HG03342 (cell line): ENCODE measurements around the gene RABGAP1L.
"Not testable (repeated sequence)": the region's sequence is repeated elsewhere in the genome, so short reads cannot be mapped to it uniquely, and the experiment has no call there.

ENCODE experiments used
- ATAC-seq: cut with Tn5 transposase; IDR thresholded peaks from one replicate; pipeline ENCODE4 v1.9.1; 2021; ENCODE audit warnings: mild to moderate bottlenecking, moderate library complexity; ENCODE audit not compliant: unreplicated experiment

RABGAP1L gene

DNA sequence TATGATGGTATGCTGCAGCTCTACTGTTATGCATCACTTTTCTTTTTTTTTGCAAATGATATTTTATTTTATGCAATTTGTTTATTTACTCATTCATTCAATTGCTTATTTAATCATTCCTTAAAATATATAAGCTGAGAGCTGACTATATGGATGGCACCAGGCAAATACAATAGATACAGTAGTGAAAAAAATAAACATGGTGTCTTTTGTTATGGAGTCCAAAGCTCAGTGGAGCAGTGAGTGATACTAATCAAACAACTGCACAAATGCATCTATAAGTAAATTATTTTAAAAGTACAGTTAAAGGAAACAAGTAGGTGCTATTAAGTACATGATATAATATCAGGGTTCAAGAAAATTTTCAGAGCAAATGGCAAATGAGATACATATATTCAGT, 534.2 kb downstream of the RABGAP1L start:
- not testable (repeated sequence) for ATAC-seq

DNA sequence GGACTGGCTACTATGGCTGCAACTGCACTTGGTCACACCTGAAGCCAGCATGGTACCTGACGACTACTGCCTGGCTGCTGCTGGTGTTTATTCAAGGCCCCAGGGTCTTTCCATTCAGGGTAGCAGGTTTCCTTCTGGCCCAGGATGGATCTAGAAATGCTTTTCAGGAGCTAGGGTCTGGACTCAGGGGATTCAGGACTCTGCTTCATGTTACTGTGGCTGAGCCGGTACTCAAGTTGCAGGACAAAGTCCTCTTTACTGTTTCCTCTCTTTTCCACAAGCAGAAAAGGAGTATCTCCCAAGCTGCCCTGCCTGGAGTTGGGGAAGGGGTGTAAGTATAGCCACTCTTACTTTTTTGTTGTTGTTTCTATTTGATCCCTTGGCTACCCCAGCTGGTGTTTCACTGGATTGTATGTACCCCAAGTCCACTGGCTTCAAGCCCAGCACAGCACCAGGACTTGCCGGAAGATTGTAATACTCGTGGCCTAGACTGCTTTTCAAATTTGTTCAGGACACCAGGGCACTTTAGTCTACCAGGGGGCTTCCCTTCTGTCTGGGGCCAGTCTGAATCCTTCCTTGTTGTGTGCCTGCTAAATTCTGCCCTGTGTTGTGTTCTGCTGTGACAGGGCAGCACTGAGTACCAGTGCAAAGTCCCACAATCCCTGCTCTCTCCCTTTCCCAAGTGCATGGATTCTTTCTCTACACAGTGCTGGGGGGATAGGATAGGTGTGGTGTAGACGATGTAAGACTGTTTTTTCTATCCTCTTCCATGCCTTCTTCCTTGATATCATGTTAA, 536.9 kb downstream of the RABGAP1L start:
- no peak for ATAC-seq

DNA sequence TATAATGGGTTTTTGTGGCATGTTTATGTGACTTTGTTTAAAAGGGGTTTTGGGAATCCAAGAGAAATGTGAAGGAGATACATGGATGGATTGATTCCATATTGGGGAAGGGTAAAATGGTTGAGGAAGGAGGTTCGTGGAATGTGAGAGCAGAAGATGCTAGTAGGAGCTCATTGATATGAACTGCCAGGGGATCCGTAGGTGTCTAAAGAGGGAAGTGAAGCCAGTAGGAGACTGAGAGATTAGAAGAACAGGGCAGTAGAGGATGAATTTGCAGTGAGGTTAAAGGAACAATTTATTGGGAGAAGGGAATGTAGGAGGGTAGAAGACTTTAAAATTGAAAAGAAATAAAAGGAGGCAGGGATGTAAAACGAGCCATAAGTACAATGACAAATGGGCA, 541.0 kb downstream of the RABGAP1L start:
- ATAC-seq: no peak

DNA sequence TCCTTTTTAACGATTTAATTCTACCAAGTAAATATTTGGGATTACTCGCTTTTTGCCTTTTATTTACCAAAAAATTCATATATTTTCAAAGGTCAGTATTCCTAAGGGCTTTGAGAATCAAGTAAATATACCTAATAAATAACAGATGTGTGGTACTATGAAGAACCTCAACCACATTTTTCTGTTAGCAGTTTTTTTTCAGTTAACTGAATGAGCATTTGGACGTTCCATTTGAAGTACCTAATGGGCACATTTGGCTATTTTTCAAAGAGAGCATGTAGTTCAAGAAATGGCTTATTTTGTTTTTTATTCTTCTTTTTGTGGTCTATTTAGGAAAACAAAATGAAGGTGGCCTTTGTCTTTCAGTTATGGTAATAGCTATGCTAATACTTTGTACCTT, 541.5 kb downstream of the RABGAP1L start:
- ATAC-seq: no peak

- no peak for ATAC-seq
Measured at GRCh38 chr1:174701565-174701964, 542.2 kb downstream of the RABGAP1L start.

DNA sequence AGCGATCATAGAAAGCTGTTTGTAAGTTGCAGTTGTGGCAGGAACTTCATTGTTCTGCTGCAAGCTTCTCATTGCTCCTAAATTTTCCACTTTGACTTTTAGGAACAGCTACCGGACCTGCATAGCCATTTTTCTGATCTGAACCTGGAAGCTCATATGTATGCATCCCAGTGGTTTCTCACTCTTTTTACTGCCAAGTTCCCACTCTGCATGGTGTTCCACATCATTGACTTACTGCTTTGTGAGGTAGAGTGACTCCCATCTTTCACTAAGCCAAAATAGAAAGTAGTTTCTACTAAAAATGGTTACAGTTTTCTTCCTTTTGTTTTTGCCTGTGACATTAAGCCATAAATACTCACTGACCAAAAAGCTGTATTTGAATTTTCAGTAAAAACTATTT, 542.7 kb downstream of the RABGAP1L start:
- no peak for ATAC-seq

- no peak for ATAC-seq
Measured at GRCh38 chr1:174703309-174703708, 544.0 kb downstream of the RABGAP1L start.

DNA sequence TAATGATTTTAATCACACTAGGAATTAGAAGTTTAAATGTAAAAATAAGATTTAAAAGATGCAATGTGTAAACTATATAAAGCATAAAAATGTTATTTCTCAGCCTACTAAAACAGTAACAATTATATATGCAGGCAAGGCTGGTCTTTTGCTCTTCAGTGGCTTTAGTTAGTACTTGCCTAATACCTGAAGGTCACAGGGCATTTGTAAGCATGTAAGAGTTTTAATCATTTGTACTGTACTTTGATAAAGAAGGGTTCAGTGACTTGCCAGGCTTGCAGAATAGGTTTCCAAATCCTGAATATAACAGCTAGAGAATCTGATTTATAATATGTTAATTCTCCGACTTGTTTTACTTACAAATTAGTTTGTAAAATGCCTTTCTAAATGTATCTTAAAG, 545.0 kb downstream of the RABGAP1L start:
- no peak for ATAC-seq

DNA sequence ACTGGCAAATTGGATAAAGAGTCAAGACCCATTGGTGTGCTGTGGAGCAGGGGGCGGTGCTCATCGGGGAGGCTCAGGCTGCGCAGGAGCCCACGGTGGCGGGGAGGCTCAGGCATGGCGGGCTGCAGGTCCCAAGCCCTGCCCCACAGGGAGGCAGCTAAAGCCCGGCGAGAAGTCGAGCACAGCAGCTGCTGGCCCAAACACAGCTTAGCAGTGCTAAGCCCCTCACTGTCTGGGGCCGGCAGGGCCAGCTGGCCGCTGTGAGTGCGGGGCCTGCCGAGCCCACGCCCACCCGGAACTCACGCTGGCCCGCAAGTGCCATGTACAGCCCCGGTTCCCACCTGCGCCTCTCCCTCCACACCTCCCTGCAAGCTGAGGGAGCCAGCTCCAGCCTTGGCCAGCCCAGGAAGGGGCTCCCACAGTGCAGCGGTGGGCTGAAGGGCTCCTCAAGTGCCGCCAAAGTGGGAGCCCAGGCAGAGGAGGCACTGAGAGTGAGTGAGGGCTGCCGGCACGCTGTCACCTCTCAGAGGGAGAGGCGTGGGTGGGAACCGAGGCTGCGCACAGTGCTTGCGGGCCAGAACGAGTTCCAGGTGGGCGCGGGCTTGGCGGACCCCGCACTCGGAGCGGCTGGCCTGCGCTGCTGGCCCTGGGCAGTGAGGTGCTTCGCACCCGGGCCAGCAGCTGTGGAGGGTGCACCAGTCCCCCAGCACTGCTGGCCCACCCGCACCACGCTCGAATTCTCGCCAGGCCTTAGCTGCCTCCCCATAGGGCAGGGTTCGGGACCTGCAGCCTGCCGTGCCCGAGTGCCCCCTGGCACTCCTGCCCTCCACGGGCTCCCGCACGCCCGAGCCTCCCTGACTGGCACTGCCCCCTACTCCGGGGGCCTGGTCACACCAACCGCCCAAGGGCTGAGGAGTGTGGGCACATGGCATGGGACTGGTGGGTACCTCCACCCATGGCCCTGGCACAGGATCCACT, 551.8 kb downstream of the RABGAP1L start:
- no peak for ATAC-seq

GRCh38 chr1:174711848-174712247, 552.5 kb downstream of the RABGAP1L start:
- not testable (repeated sequence) for ATAC-seq

- no peak for ATAC-seq
Measured at GRCh38 chr1:174712541-174712940, 553.2 kb downstream of the RABGAP1L start.

GRCh38 chr1:174713796-174714195, 554.5 kb downstream of the RABGAP1L start:
- ATAC-seq: no peak

DNA sequence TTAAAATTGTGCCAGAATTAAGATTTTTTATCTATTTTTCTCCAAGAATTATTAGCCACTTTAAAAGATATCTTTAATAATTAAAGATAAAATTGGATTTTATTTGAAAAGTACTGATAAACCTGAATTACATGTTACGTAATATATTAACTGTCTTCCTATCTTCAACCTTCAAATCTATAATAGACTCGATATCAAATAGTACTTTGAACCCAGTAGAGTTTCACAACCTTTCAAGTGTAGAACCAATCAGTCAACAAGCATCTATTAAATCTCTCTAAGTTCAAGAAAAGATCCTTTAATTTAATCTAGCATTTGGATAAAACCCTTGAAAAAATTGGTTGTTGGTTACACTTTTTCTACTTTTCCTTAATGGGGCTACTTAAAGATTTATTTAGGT, 559.9 kb downstream of the RABGAP1L start:
- no peak for ATAC-seq

DNA sequence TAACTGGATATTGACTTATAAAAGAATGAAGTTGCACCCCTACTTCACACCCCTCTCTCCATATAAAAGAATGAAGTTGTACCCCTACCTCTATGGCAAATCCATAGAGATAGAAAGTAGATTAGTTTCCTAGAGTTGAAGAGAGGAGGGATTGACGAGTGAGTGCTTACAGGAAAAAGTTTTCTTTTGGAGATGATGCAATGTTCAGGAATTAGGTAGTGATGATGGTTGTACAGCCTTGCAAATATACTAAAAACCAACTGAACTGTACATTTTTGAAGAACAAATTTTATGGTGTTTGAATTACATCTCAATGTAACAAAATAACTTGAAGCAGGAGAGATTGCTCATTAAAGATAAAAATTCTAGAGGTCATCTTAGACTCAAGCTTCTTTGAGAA, 561.3 kb downstream of the RABGAP1L start:
- no peak for ATAC-seq

GRCh38 chr1:174721246-174721645, 561.9 kb downstream of the RABGAP1L start:
- ATAC-seq: no peak

- no peak for ATAC-seq
Measured at GRCh38 chr1:174723816-174724215, 564.5 kb downstream of the RABGAP1L start.

DNA sequence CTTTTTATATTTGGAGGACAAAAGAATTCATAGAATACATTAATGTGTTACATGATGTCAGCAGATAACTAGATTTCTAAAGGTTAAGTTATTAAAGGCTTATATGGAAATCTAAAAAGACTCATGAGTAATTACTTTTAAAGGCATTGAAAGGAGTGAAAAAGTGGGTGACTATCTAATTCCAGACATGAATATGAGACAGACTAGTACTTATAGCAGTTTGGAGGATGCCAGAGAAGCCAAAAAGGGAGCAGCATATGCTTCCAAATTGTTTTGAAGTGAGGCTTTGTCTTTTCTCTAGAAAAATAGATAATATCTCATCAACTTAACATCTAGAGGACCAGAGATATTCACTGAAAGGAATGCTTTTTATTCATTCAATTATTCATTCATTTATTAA, 564.9 kb downstream of the RABGAP1L start:
- ATAC-seq: no peak

DNA sequence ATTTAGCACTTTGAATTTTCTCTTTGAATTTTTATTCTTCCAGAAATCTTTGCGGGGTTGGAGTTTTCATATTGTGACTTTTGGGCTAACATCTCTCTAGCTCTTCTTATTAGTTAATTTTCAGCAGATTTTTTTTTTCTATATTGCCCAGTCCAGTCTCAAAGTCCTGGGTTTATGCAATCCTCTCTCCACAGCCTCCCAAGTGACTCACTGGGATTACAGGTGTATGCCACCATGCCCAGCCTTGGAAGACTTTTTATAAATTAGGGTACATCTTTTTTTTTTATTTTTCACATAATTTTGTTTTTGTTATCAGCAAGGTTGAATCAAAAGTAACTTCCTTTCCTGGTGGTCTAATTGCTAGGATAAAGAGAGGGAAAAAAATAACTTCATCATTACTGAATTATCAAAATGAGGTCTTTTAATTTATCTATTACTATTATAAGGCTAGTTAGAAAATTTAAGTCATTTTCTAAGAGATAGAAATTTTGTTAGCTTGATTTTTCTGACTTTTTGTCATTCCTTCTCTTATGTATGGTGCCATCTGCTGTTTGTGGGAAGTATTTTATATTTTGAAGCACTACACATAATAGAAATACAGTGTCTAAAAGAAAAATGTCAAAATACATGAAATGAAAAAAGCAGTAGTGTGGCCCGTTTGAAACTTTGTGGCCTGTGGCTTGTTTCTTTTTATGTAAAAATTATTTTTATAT, 567.0 kb downstream of the RABGAP1L start:
- ATAC-seq: no peak

- no peak for ATAC-seq
Measured at GRCh38 chr1:174726880-174727585, 567.7 kb downstream of the RABGAP1L start.

GRCh38 chr1:174734270-174734669, 575.0 kb downstream of the RABGAP1L start:
- no peak for ATAC-seq

GRCh38 chr1:174736831-174737230, 577.5 kb downstream of the RABGAP1L start:
- ATAC-seq: no peak
